AG04450 (cell line): Measurements from ENCODE around the gene ZNF512B. TPM values are rescaled to one million over a fixed set of nuclear protein-coding genes. Genes with fewer than 3 reads are reported as not detected.
"Not testable (repeated sequence)": the region's sequence is repeated elsewhere in the genome, so short reads cannot be mapped to it uniquely, and the experiment has no call there.

Experiments
- CTCF ChIA-PET: fragments of 300-600, 350-600 bp; formaldehyde crosslinking; extraction: SDS; loops from one replicate; lab custom pipeline; 2022; ENCODE audit warnings: antibody characterized with exemption, inconsistent platforms; lab: Charles Lee
- POLR2A ChIA-PET: fragments of 350-600 bp; formaldehyde crosslinking; extraction: SDS; loops from one replicate; lab custom pipeline; 2021; ENCODE audit warnings: antibody characterized with exemption, inconsistent platforms; lab: Yijun Ruan, JAX
- DNase-seq: peaks from one replicate; pipeline ENCODE4 v3.0.0-alpha.2; 2011; ENCODE audit warnings: low read depth, low spot score
- H3K27ac ChIP-seq: one replicate; pipeline ENCODE4 v1.5.1; 2012; ENCODE audit warnings: low read depth, low read length, control low read depth
- H3K27me3 ChIP-seq: one replicate; pipeline ENCODE4 v1.6.0; 2012; ENCODE audit warnings: low read length; ENCODE audit not compliant: control insufficient read depth, insufficient read depth
- H3K4me3 ChIP-seq: 2 replicates; pipeline ENCODE4 v1.5.1; 2011; ENCODE audit warnings: mild to moderate bottlenecking, low read depth, low read length, control low read depth
- H3K9me3 ChIP-seq: 2 replicates; pipeline ENCODE4 v1.5.1; 2012; ENCODE audit warnings: low read length; ENCODE audit not compliant: control insufficient read depth, insufficient read depth
- polyA minus RNA-seq: library from RNA; depleted of rRNA, polyadenylated mRNA; stranded (reverse); fragments of >200 nt; gene quantifications from 2 replicates; pipeline ENCODE4 v1.2.3, GENCODE V29; 2011; rRNA and poly(A)+ RNA removed
- polyA plus RNA-seq: library from polyadenylated mRNA; depleted of rRNA; stranded (reverse); fragments of >200 nt; gene quantifications from 2 replicates; pipeline ENCODE4 v1.2.3, GENCODE V29; 2011; rRNA removed
- TF ChIP-seq, protein P1 (sequence below): IDR thresholded peaks from 2 replicates; pipeline ENCODE4 v1.5.1; 2011; ENCODE audit warnings: low read depth, low read length, control low read depth, inconsistent platforms

ZNF512B gene, protein sequence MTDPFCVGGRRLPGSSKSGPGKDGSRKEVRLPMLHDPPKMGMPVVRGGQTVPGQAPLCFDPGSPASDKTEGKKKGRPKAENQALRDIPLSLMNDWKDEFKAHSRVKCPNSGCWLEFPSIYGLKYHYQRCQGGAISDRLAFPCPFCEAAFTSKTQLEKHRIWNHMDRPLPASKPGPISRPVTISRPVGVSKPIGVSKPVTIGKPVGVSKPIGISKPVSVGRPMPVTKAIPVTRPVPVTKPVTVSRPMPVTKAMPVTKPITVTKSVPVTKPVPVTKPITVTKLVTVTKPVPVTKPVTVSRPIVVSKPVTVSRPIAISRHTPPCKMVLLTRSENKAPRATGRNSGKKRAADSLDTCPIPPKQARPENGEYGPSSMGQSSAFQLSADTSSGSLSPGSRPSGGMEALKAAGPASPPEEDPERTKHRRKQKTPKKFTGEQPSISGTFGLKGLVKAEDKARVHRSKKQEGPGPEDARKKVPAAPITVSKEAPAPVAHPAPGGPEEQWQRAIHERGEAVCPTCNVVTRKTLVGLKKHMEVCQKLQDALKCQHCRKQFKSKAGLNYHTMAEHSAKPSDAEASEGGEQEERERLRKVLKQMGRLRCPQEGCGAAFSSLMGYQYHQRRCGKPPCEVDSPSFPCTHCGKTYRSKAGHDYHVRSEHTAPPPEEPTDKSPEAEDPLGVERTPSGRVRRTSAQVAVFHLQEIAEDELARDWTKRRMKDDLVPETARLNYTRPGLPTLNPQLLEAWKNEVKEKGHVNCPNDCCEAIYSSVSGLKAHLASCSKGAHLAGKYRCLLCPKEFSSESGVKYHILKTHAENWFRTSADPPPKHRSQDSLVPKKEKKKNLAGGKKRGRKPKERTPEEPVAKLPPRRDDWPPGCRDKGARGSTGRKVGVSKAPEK
- polyA plus RNA-seq (4.0 and 6.0 TPM in 2 replicates), polyA minus RNA-seq (7.0 and 8.4 TPM in 2 replicates)

- H3K27ac ChIP-seq, result peak within 1 kb of the TSS; percentile 39
- no peaks in the 10 kb centered on the region for H3K27me3 ChIP-seq
- peaks cover 30% of the 10 kb centered on the region for H3K9me3 ChIP-seq
- CTCF ChIA-PET, result no interaction called here
- POLR2A ChIA-PET, result no interaction called here
- H3K4me3 ChIP-seq, result peak within 1 kb of the TSS; percentile 68
- DNase-seq, result no peak
- TF ChIP-seq, protein P1, sequence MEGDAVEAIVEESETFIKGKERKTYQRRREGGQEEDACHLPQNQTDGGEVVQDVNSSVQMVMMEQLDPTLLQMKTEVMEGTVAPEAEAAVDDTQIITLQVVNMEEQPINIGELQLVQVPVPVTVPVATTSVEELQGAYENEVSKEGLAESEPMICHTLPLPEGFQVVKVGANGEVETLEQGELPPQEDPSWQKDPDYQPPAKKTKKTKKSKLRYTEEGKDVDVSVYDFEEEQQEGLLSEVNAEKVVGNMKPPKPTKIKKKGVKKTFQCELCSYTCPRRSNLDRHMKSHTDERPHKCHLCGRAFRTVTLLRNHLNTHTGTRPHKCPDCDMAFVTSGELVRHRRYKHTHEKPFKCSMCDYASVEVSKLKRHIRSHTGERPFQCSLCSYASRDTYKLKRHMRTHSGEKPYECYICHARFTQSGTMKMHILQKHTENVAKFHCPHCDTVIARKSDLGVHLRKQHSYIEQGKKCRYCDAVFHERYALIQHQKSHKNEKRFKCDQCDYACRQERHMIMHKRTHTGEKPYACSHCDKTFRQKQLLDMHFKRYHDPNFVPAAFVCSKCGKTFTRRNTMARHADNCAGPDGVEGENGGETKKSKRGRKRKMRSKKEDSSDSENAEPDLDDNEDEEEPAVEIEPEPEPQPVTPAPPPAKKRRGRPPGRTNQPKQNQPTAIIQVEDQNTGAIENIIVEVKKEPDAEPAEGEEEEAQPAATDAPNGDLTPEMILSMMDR, result no peak
Measured at GRCh38 chr20:63969838-63970713, at the start of gene ZNF512B. Gene ZNF512B (minus strand): TSS chr20:63969930. CDS start chr20:63967950, 1,980 bp downstream.

DNA sequence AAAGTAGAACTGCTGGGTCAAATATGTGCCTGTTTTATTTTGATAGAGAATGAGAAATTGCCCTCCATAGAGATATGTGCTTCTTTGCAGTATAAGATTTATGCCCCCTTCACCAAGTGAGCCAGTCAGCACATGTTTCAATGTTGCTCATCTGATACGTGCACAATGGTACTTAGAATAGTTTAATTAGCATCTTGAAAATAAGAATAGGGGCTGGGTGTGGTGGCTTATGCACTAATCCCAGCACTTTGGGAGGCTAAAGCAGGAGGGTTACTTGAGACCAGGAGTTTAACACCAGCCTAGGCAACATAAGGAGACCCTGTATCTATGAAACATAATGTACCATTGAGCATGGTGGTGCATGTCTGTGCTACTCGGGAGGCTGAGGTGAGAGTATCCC lies 45.9 kb upstream of the ZNF512B start:
- Histone ChIP-seq H3K9me3 (no peaks in the 10 kb centered on the region), H3K4me3 (no peak overlapping the region), H3K27ac (no peak overlapping the region), H3K27me3 (no peaks in the 10 kb centered on the region)
- TF ChIP-seq, protein P1, result no peak
- no peak for DNase-seq
- CTCF ChIA-PET, result no interaction called here
- POLR2A ChIA-PET, result no interaction called here

GRCh38 chr20:64012385-64013154 lies 42.8 kb upstream of the ZNF512B start:
- CTCF ChIA-PET, POLR2A ChIA-PET, DNase-seq, H3K4me3 ChIP-seq, H3K27ac ChIP-seq, H3K9me3 ChIP-seq, H3K27me3 ChIP-seq: not testable (repeated sequence)

DNA sequence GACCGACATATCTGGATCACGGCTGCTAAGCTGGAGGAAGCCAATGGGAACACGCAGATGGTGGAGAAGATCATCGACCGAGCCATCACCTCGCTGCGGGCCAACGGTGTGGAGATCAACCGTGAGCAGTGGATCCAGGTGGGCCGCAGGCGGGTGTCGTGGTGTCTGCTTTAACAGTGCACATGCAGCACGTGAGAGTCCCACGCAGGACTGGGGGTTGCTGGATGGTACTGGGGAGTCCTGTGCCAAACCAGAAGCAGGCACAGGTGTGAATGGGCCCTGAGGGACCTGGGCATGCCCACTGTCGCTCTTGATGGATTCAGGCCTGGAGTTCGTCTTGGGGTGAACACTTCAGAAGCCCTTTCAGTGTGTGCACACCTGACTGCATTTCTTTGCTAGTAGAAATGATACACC lies 41.6 kb upstream of the ZNF512B start:
- Histone ChIP-seq H3K27me3 (no peaks in the 10 kb centered on the region), H3K27ac (peak overlapping the region; percentile 61), H3K9me3 (peaks cover 10% of the 10 kb centered on the region), H3K4me3 (no peak overlapping the region)
- no peak for DNase-seq
- ChIA-PET POLR2A (no interaction called here), CTCF (interaction anchor here (1.6 kb wide), 1 partner anchor 31 kb away, joined by 7 read pairs; the partner anchor contains the start of gene PRPF6)
- TF ChIP-seq, protein P1, result no peak
